Spinal cord (tissue), 10 donors: Measurements from ENCODE around the gene TOMM6. TPM values are rescaled to one million over a fixed set of nuclear protein-coding genes. Genes with fewer than 3 reads are reported as not detected.
A peak's percentile ranks its signal among the peaks of the same experiment; 100 is the strongest.

Experiments
- DNase-seq, 6 donors: peaks; one replicate each; pipeline versions ENCODE4 v3.0.0 to v3.0.0-alpha.2; 2013 to 2015; ENCODE audit warnings: low spot score in 6 of 6, low read depth in 4 of 6
- H3K27ac ChIP-seq: one replicate; pipeline ENCODE4 v1.5.1; 2013; ENCODE audit warnings: low read depth, low read length, control low read depth
- H3K27me3 ChIP-seq: one replicate; pipeline ENCODE4 v1.6.1; 2013; ENCODE audit warnings: low read length; ENCODE audit not compliant: control insufficient read depth, insufficient read depth
- H3K36me3 ChIP-seq: one replicate; pipeline ENCODE4 v1.6.1; 2013; ENCODE audit warnings: low read length; ENCODE audit not compliant: control insufficient read depth, insufficient read depth
- H3K4me1 ChIP-seq: one replicate; pipeline ENCODE4 v1.6.1; 2013; ENCODE audit warnings: low read length; ENCODE audit not compliant: control insufficient read depth, insufficient read depth
- H3K4me3 ChIP-seq: one replicate; pipeline ENCODE4 v1.5.1; 2013; ENCODE audit warnings: low read depth, low read length, control low read depth
- H3K9me3 ChIP-seq: one replicate; pipeline ENCODE4 v1.6.1; 2013; ENCODE audit warnings: low read length; ENCODE audit not compliant: control insufficient read depth, insufficient read depth
- WGBS: methylation state at CpG from one replicate; pipeline ENCODE4 v1.1.5; 2013; ENCODE audit warnings: missing lambda C conversion rate; ENCODE audit not compliant: insufficient coverage; 5-methylcytosine and 5-hydroxymethylcytosine counted together
- polyA plus RNA-seq, 2 donors: library from polyadenylated mRNA; unstranded; fragments of 120-200 nt; gene quantifications; one replicate each; pipeline ENCODE4 v1.2.1, GENCODE V29; 2013; ENCODE audit not compliant: insufficient read length in 2 of 2
- total RNA-seq, 2 donors: library from RNA; depleted of rRNA in 1 of 2; stranded (reverse); fragments of 120-200 nt in 1 of 2; fragments of >200 nt in 1 of 2; gene quantifications; one replicate each; pipeline versions ENCODE4 v1.2.3 to v1.2.4, GENCODE V29; 2013 to 2014
- donor health status: healthy.

TOMM6 gene
- total and polyA plus RNA-seq, 4 donors: 42.5 to 161 (median 142) TPM

DNA sequence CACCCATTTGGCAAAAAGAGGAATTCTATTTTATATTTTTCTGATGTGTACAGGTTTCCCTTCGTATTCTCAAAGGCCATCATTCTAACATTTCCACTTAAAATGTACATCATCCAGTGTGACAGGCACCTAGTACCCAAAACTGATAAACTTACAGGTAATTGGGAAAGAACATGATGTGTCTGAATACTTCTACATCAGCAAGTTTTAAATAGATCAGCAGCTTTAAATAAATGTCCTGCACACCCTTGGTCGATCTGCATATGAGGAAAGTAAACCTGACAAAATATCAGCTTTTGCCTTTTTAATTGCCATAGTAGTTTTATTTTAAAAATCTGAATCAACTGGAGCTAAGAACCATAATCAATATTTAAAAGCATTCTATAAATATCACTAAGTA, 26.5 kb downstream of the TOMM6 start:
- Histone ChIP-seq H3K4me3 (no peak overlapping the region), H3K36me3 (no peaks in the 10 kb centered on the region), H3K27ac (no peak overlapping the region), H3K4me1 (no peaks in the 10 kb centered on the region), H3K9me3 (no peaks in the 10 kb centered on the region), H3K27me3 (no peaks in the 10 kb centered on the region)
- DNase-seq: no peak
- WGBS: no CpG with 5 or more reads among the region's 2 CpGs

DNA sequence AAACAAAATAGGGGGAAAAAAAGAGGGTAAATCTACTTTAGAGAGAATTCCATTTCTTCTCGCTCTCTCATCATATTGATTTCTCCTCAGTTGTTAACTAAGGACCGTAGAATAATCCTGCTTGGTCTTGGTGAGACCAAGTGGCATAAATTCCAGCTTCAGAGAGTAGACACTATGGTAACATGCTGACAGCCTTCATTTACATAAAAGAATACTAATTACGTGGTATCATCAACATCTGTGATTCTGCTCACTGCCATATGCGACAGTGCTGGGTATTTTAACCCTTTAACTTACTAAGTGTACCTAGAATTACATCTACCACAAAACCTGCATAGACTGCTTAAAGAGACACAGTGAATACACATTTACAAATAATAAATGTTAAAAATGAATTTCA, 27.1 kb downstream of the TOMM6 start:
- peak in 3 of 6 donors; percentile 2 to 83 (median 60) for DNase-seq
- Histone ChIP-seq H3K36me3 (no peaks in the 10 kb centered on the region), H3K27me3 (no peaks in the 10 kb centered on the region), H3K9me3 (no peaks in the 10 kb centered on the region), H3K4me1 (no peaks in the 10 kb centered on the region), H3K4me3 (no peak overlapping the region), H3K27ac (no peak overlapping the region)
- 0% methylated on average over 1 of the region's 4 CpGs for WGBS

DNA sequence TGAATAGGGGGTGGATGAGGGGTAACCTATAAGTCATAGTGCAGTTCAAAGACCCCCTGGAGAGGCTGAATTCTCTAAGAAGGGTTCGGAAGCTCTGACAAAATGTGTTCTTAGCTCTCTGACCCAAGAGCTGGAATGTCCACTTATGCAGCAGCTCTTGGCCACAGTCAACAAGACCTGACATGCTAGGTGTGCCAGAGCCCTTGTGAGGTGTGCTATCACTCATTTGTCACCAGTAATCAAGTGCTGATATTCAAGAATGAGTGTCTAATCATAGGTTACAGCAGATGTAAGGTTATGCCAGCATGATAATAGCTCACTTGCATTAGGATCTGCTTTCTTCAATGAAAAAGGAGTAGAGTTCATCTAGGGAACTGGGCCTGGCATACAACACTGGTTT, 28.1 kb downstream of the TOMM6 start:
- Histone ChIP-seq H3K27me3 (no peaks in the 10 kb centered on the region), H3K4me3 (no peak overlapping the region), H3K36me3 (no peaks in the 10 kb centered on the region), H3K4me1 (no peaks in the 10 kb centered on the region), H3K27ac (no peak overlapping the region), H3K9me3 (no peaks in the 10 kb centered on the region)
- 73% methylated on average over 1 of the region's 1 CpG for WGBS
- no peak for DNase-seq

DNA sequence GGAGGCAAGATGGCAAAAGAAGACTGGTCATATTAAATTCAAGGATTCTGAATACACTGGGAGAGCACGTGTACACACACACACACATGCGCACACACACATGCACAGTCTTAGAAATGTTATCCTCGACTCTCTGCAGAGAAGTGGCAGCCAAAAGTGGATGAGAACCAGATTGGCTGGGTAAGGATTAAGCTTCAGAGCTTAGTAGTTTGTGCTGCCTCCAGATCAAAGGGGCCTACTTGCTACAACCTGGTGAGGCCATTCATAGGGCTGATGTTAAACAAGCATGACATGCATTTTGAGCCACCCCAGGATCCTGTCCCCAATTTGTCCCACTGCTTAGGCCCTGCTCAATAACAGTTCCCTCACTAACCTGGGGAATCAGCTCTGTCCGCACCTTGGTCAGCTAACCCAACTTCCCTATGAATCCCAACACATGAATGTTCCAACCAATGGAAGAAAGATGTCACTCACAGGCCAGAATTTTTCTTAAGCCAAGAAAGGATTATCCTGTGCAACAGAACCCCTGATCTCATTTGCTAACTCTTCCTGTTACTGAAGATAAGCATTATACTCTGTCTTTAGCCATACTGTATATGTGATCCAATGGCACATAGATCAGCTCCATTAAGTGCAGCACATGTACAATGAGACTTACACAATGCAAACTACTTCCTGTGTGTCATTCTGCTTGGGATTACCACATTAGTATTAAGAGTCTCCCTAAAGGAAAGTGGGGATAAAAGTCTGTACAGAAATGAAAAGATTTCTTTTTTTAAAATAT, 31.0 kb downstream of the TOMM6 start:
- no peak overlapping the region for H3K4me3 ChIP-seq
- no peak overlapping the region for H3K27ac ChIP-seq
- H3K36me3 ChIP-seq: peaks cover 3% of the 10 kb centered on the region
- no peaks in the 10 kb centered on the region for H3K9me3 ChIP-seq
- no peaks in the 10 kb centered on the region for H3K4me1 ChIP-seq
- H3K27me3 ChIP-seq: no peaks in the 10 kb centered on the region
- 92% methylated on average over 1 of the region's 4 CpGs for WGBS
- no peak for DNase-seq

DNA sequence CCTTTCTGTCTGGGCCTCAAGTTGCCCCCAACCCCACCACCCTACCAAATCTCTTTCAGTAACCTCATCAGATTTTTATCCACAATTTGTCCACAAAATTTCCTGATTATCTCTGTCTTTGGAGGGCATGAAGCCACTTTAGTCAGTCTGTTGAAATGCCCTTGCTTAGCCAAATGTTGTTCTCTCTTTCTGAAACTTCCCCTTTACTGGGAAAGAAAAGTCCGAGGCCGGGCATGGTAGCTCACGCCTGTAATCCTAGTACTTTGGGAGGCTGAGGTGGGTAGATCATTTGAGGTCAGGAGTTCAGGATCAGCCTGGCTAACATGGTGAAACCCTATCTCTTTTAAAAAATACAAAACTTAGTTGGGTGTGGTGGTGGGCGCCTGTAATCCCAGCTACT, 33.8 kb downstream of the TOMM6 start:
- Histone ChIP-seq H3K36me3 (peaks cover 3% of the 10 kb centered on the region), H3K9me3 (no peaks in the 10 kb centered on the region), H3K27ac (no peak overlapping the region), H3K4me3 (no peak overlapping the region), H3K27me3 (no peaks in the 10 kb centered on the region), H3K4me1 (no peaks in the 10 kb centered on the region)
- WGBS: no CpG with 5 or more reads among the region's 4 CpGs
- DNase-seq: no peak

DNA sequence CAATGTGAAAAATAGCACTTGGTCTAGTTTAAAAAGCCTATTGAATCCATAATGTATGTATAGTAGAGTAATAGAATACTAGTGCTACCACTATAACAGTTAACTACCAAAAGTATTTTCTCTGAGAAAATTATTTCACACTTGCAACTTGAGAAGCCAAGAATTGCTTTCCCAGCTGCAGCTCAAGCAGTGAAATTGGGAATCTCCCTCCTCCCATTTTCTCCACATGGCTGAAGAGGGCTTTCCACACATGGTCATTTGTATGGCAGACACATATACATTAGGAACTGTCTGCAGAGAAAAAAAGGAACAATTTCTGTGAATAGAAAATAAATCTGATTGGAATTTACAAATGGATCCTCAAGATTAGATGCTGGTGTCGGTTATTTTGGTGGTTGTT, 34.5 kb downstream of the TOMM6 start:
- H3K9me3 ChIP-seq: no peaks in the 10 kb centered on the region
- 80% methylated on average over 1 of the region's 1 CpG for WGBS
- DNase-seq: no peak
- H3K27me3 ChIP-seq: no peaks in the 10 kb centered on the region
- H3K4me3 ChIP-seq: no peak overlapping the region
- no peak overlapping the region for H3K27ac ChIP-seq
- H3K4me1 ChIP-seq: no peaks in the 10 kb centered on the region
- peaks cover 3% of the 10 kb centered on the region for H3K36me3 ChIP-seq

DNA sequence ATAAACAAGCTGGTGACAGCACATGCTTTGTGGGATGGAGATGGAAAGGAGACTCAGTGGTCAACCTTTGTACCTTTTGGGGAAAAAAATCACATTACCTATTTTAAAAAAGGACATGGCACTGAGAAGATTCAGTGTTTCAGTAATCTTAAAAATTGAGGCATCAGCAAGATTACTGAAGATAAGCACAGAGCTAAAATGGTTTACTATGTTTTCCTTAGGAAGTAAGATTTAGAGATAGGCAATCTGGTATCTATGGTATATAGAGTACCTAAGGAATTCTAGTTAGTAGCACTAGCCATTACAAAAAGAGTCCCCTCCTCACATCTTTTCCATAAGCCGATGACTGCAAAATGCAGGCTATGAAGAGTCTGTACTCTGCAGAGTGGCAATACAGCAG, 35.7 kb downstream of the TOMM6 start:
- Histone ChIP-seq H3K4me3 (no peak overlapping the region), H3K27me3 (no peaks in the 10 kb centered on the region), H3K36me3 (peaks cover 3% of the 10 kb centered on the region), H3K27ac (no peak overlapping the region), H3K9me3 (no peaks in the 10 kb centered on the region), H3K4me1 (no peaks in the 10 kb centered on the region)
- no peak for DNase-seq
- 100% methylated on average over 1 of the region's 1 CpG for WGBS

DNA sequence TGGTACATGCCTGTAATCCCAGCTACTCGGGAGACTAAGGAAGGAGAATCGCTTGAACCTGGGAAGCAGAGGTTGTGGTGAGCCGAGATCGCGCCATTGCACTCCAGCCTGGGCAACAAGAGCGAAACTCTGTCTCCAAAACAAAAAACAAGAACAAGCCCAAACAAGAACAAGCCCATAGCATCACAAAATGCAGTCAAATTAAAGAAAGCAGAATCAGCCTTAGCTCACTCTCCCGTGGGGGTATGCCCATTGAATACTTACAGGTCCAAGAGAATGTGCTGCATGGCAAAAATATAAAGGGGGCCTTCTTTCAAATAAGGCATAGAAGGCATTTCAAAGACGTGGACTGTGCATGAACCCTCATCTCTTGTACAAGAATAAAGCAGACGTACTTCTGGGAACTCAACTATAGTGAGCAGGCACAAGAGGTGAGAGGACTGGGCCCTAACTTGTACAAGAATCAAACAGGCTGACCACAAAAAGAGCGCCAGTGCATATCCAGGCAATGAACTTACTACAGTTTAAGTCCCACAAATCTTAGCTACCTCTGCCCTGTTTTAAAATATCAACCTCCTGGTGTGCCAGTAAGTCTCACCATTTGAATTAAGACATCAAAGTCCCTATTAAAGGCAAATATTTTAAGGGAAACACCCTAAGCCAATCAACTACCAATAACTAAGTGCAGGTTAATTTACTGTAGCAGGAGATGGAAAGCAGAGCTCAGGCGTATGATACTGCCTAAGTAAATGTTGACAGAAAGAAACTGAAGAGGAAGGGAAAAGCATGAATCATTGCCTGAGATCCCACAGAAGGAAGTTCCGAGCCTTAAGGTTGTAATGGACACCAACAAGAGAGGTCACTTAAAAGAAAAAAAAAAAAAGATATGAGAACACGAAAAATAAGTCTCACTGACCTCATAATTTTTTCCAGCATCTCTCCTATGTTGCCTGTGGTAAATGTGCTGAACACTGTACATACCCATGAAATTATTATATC, 37.4 kb downstream of the TOMM6 start:
- H3K27ac ChIP-seq: no peak overlapping the region
- H3K4me3 ChIP-seq: no peak overlapping the region
- H3K4me1 ChIP-seq: no peaks in the 10 kb centered on the region
- H3K36me3 ChIP-seq: peaks cover 3% of the 10 kb centered on the region
- no peaks in the 10 kb centered on the region for H3K9me3 ChIP-seq
- DNase-seq: no peak
- WGBS: 70% methylated on average over 4 of the region's 13 CpGs
- no peaks in the 10 kb centered on the region for H3K27me3 ChIP-seq

DNA sequence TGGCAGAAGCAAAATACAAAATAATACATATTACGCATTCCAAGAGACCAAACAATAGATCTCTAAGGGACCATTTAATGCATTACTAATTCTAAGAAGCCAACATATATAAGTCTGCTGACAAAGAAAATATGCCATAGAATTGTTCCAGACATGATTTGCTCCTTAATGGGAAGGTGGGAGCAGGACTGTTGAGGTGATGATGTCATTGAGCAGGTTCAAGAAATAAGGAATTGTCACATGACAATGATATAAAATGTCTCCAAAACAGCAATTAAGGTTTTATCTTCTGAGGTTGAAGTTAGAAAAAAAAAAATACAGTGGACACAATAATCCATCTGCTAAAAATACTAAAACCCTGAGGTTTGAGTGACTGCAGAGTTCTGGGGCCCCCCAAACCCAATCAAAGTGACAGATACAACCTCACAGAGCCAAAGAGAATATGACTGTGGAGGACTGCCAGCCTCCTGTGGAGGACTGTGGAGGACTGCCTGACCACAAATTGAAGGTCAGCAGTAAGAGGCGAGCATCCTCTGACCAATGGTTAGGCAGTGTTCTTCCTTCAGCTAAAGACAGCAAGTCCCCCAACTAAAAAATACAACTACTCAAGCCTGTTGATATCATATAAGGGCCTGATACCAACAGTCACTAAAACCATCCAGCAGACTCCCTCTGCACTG, 39.0 kb downstream of the TOMM6 start:
- Histone ChIP-seq H3K36me3 (peaks cover 3% of the 10 kb centered on the region), H3K9me3 (no peaks in the 10 kb centered on the region), H3K4me3 (no peak overlapping the region), H3K27ac (no peak overlapping the region), H3K4me1 (no peaks in the 10 kb centered on the region), H3K27me3 (no peaks in the 10 kb centered on the region)
- no CpG with 5 or more reads among the region's 2 CpGs for WGBS
- no peak for DNase-seq
